HL-60 (cell line): ENCODE results near the gene ADAMTS12.

Experiments used
- GABPA ChIP-seq: IDR thresholded peaks from 2 replicates; pipeline ENCODE4 v1.6.1; 2012; ENCODE audit warnings: low read depth
- POLR2AphosphoS5 ChIP-seq: IDR thresholded peaks from 2 replicates; pipeline ENCODE4 v1.6.1; 2012; ENCODE audit warnings: low read depth
- TF ChIP-seq, protein P1 (sequence below): IDR thresholded peaks from one replicate; pipeline ENCODE4 v1.5.1; 2011; ENCODE audit warnings: low read length, control low read depth, inconsistent platforms; ENCODE audit not compliant: insufficient read depth

DNA sequence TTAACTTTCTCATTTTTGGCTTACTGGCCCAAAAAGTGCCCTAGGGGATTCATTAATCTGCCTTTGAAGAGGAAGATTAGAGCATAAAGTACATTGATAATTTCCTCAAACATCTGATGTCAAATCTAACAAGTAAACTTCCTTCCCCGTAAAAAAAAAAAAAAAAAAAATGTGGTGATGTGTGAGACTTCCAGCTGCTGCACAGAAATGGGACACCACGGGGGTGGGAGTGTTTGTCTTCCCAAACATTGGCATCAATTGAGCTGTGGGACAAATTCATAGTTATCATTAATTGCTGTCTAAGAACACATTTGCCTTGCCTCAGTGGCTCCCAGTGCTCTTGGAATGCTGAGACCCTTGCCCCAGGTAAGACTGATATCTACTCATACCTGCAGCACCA lies 149.6 kb downstream of the ADAMTS12 start:
- TF ChIP-seq, protein P1, sequence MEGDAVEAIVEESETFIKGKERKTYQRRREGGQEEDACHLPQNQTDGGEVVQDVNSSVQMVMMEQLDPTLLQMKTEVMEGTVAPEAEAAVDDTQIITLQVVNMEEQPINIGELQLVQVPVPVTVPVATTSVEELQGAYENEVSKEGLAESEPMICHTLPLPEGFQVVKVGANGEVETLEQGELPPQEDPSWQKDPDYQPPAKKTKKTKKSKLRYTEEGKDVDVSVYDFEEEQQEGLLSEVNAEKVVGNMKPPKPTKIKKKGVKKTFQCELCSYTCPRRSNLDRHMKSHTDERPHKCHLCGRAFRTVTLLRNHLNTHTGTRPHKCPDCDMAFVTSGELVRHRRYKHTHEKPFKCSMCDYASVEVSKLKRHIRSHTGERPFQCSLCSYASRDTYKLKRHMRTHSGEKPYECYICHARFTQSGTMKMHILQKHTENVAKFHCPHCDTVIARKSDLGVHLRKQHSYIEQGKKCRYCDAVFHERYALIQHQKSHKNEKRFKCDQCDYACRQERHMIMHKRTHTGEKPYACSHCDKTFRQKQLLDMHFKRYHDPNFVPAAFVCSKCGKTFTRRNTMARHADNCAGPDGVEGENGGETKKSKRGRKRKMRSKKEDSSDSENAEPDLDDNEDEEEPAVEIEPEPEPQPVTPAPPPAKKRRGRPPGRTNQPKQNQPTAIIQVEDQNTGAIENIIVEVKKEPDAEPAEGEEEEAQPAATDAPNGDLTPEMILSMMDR: no peak
- TF ChIP-seq POLR2AphosphoS5 (no peak), GABPA (no peak)
